IMR-90 (cell line): Measurements from ENCODE around the gene KLC4. TPM values are rescaled to one million over a fixed set of nuclear protein-coding genes. Genes with fewer than 3 reads are reported as not detected.

Experiments
- ATAC-seq: fragments of 200-7000 bp; cut with Tn5 transposase; 2 replicates; pipeline ENCODE4 v1.9.1; 2020; ENCODE audit warnings: low read depth, mild to moderate bottlenecking, moderate library complexity
- BruUV-seq: library from RNA; stranded (reverse); fragments of 400-500 nt; replicated peaks from 2 replicates; lab custom pipeline; 2021; lab: Mats Ljungman, UMichigan
- CTCF ChIA-PET: fragments of 300-600 bp; formaldehyde crosslinking; extraction: SDS; loops from one replicate; lab custom pipeline; 2021; ENCODE audit warnings: antibody characterized with exemption; lab: Yijun Ruan, JAX
- POLR2A ChIA-PET: fragments of 300-600 bp; sonication (Branson Sonifier 250); formaldehyde crosslinking; loops from one replicate; lab custom pipeline; 2022; ENCODE audit warnings: antibody characterized with exemption; ENCODE audit not compliant: unreplicated experiment; lab: Charles Lee
- DNase-seq: peaks from one replicate; pipeline ENCODE4 v3.0.0; 2013
- H2AFZ ChIP-seq: replicated peaks from 2 replicates; pipeline ENCODE3; 2013; ENCODE audit warnings: low read length, mild to moderate bottlenecking; ENCODE audit not compliant: poor library complexity
- H2AK5ac ChIP-seq: 2 replicates; pipeline ENCODE4 v1.6.1; 2013; ENCODE audit warnings: low read depth, low read length, inconsistent platforms
- H2AK9ac ChIP-seq: replicated peaks from 2 replicates; pipeline ENCODE3; 2013; ENCODE audit warnings: mild to moderate bottlenecking, low read depth, low read length, moderate library complexity; ENCODE audit not compliant: poor library complexity
- H2BK120ac ChIP-seq: 2 replicates; pipeline ENCODE4 v1.6.1; 2013; ENCODE audit warnings: low read depth, low read length, inconsistent platforms
- H2BK15ac ChIP-seq: 3 replicates; pipeline ENCODE4 v1.6.1; 2013; ENCODE audit warnings: low read depth, low read length, inconsistent platforms
- H2BK20ac ChIP-seq: 2 replicates; pipeline ENCODE4 v1.6.1; 2013; ENCODE audit warnings: low read depth, mild to moderate bottlenecking, inconsistent platforms, low read length, moderate library complexity
- H2BK5ac ChIP-seq: 2 replicates; pipeline ENCODE4 v1.6.1; 2013; ENCODE audit warnings: mild to moderate bottlenecking, low read depth, low read length, inconsistent platforms; ENCODE audit not compliant: poor library complexity, severe bottlenecking
- H3K14ac ChIP-seq: replicated peaks from 2 replicates; pipeline ENCODE4 v1.6.1; 2013; ENCODE audit warnings: low read depth, low read length, inconsistent platforms
- H3K18ac ChIP-seq: 2 replicates; pipeline ENCODE4 v1.6.1; 2013; ENCODE audit warnings: low read depth, low read length, control low read depth
- H3K23ac ChIP-seq: 2 replicates; pipeline ENCODE4 v1.6.1; 2013; ENCODE audit warnings: low read depth, low read length, inconsistent platforms
- H3K27ac ChIP-seq: 2 replicates; pipeline ENCODE4 v1.5.1; 2013; ENCODE audit warnings: mild to moderate bottlenecking, control low read depth, low read length; ENCODE audit not compliant: insufficient read depth
- H3K27me3 ChIP-seq: 2 replicates; pipeline ENCODE4 v1.6.1; 2013; ENCODE audit warnings: low read length; ENCODE audit not compliant: control insufficient read depth, insufficient read depth
- H3K36me3 ChIP-seq: 2 replicates; pipeline ENCODE4 v1.6.1; 2013; ENCODE audit warnings: low read length, mixed read lengths; ENCODE audit not compliant: control insufficient read depth, insufficient read depth
- H3K4ac ChIP-seq: 2 replicates; pipeline ENCODE4 v1.6.1; 2013; ENCODE audit warnings: low read depth, low read length, inconsistent platforms
- H3K4me1 ChIP-seq: 2 replicates; pipeline ENCODE4 v1.6.1; 2013; ENCODE audit warnings: low read length, mixed read lengths; ENCODE audit not compliant: control insufficient read depth, insufficient read depth
- H3K4me2 ChIP-seq: 2 replicates; pipeline ENCODE4 v1.6.1; 2013; ENCODE audit warnings: low read depth, mild to moderate bottlenecking, control low read depth, low read length, moderate library complexity
- H3K4me3 ChIP-seq: 2 replicates; pipeline ENCODE4 v1.5.1; 2013; ENCODE audit warnings: low read depth, mild to moderate bottlenecking, control low read depth, low read length, moderate library complexity; ENCODE audit not compliant: insufficient read depth
- H3K56ac ChIP-seq: 2 replicates; pipeline ENCODE4 v1.6.1; 2013; ENCODE audit warnings: low read length, inconsistent platforms; ENCODE audit not compliant: insufficient read depth; ENCODE audit errors: extremely low read depth
- H3K79me1 ChIP-seq, 2 experiments: 2 replicates each; pipeline ENCODE4 v1.6.1; 2013; ENCODE audit warnings: low read length in 2 of 2, inconsistent platforms in 1 of 2, low read depth in 1 of 2
- H3K9ac ChIP-seq: 2 replicates; pipeline ENCODE4 v1.6.1; 2013; ENCODE audit warnings: low read depth, low read length, control low read depth
- H3K9me1 ChIP-seq: 2 replicates; pipeline ENCODE4 v1.6.1; 2013; ENCODE audit warnings: low read length, inconsistent platforms; ENCODE audit not compliant: insufficient read depth
- H3K9me3 ChIP-seq: 2 replicates; pipeline ENCODE4 v1.6.1; 2013; ENCODE audit warnings: low read length; ENCODE audit not compliant: control insufficient read depth, insufficient read depth
- H4K20me1 ChIP-seq: 2 replicates; pipeline ENCODE4 v1.6.1; 2013; ENCODE audit warnings: low read length, inconsistent platforms; ENCODE audit not compliant: insufficient read depth
- H4K5ac ChIP-seq: 2 replicates; pipeline ENCODE4 v1.6.1; 2013; ENCODE audit warnings: mild to moderate bottlenecking, low read depth, low read length, control low read depth
- H4K8ac ChIP-seq, 2 experiments: 2 replicates each; pipeline ENCODE4 v1.6.1; 2013; ENCODE audit warnings: low read depth in 2 of 2, low read length in 2 of 2, control low read depth in 1 of 2, inconsistent platforms in 1 of 2
- H4K91ac ChIP-seq: 2 replicates; pipeline ENCODE4 v1.6.1; 2013; ENCODE audit warnings: low read depth, low read length, inconsistent platforms; ENCODE audit not compliant: insufficient read depth
- BHLHE40 ChIP-seq: fragments of 150-350 bp; IDR thresholded peaks from 2 replicates; pipeline ENCODE4 v1.6.1; 2016; ENCODE audit warnings: mild to moderate bottlenecking, low read depth, low read length
- CEBPB ChIP-seq: IDR thresholded peaks from 2 replicates; pipeline ENCODE4 v1.6.1; 2012; ENCODE audit warnings: low read depth, low read length, improper control_type of control experiment
- CHD1 ChIP-seq: IDR thresholded peaks from 2 replicates; pipeline ENCODE4 v1.6.1; 2012; ENCODE audit warnings: low read depth, low read length, improper control_type of control experiment
- CTCF ChIP-seq: conservative IDR thresholded peaks from 2 replicates; pipeline ENCODE4 v1.5.1; 2012; ENCODE audit warnings: mild to moderate bottlenecking, low read depth, low read length, improper control_type of control experiment
- FOS ChIP-seq: fragments of 150-350 bp; IDR thresholded peaks from 2 replicates; pipeline ENCODE4 v1.6.1; 2016; ENCODE audit warnings: low read depth, low read length
- MAFK ChIP-seq: IDR thresholded peaks from 2 replicates; pipeline ENCODE4 v1.6.1; 2012; ENCODE audit warnings: low read depth, low read length, improper control_type of control experiment
- MAZ ChIP-seq: IDR thresholded peaks from 2 replicates; pipeline ENCODE4 v1.6.1; 2012; ENCODE audit warnings: low read depth, mild to moderate bottlenecking, low read length, improper control_type of control experiment, moderate library complexity, borderline replicate concordance
- MXI1 ChIP-seq: IDR thresholded peaks from 2 replicates; pipeline ENCODE4 v1.6.1; 2012; ENCODE audit warnings: low read depth, mild to moderate bottlenecking, low read length, moderate library complexity, borderline replicate concordance
- NFE2L2 ChIP-seq: fragments of 150-350 bp; IDR thresholded peaks from 2 replicates; pipeline ENCODE4 v1.6.1; 2016; ENCODE audit warnings: low read depth, mild to moderate bottlenecking, low read length
- POLR2A ChIP-seq: IDR thresholded peaks from 2 replicates; pipeline ENCODE4 v1.6.1; 2012; ENCODE audit warnings: mild to moderate bottlenecking, low read depth, low read length
- RAD21 ChIP-seq: IDR thresholded peaks from 2 replicates; pipeline ENCODE4 v1.6.1; 2012; ENCODE audit warnings: low read length, improper control_type of control experiment
- RCOR1 ChIP-seq: IDR thresholded peaks from 2 replicates; pipeline ENCODE4 v1.6.1; 2012; ENCODE audit warnings: mild to moderate bottlenecking, low read length, improper control_type of control experiment; ENCODE audit not compliant: insufficient replicate concordance
- RFX5 ChIP-seq: IDR thresholded peaks from 2 replicates; pipeline ENCODE4 v1.8.0; 2012; ENCODE audit warnings: low read depth, mild to moderate bottlenecking, low read length, moderate library complexity
- SMC3 ChIP-seq: fragments of 150-350 bp; IDR thresholded peaks from 2 replicates; pipeline ENCODE4 v1.6.1; 2016; ENCODE audit warnings: low read depth, mild to moderate bottlenecking, antibody characterized with exemption, low read length, moderate library complexity
- USF2 ChIP-seq: fragments of 150-350 bp; IDR thresholded peaks from 2 replicates; pipeline ENCODE4 v1.6.1; 2017; ENCODE audit warnings: mild to moderate bottlenecking, antibody characterized with exemption, low read length, low read depth
- WGBS, 2 experiments: methylation state at CpG; one replicate each; pipeline versions ENCODE4 v1.1.5 to v1.1.7; 2013; ENCODE audit warnings: missing lambda C conversion rate in 2 of 2; ENCODE audit not compliant: insufficient read length in 1 of 2; ENCODE audit errors: extremely low coverage in 2 of 2; 5-methylcytosine and 5-hydroxymethylcytosine counted together
- dilution Hi-C: fragments of 300-500 bp; cut with HindIII; formaldehyde crosslinking; loops from one replicate; pipeline ENCODE4 v1.14.3; 2018; ENCODE audit warnings: low sequenced_read_pairs; ENCODE audit not compliant: unreplicated experiment
- in situ Hi-C: fragments of 300-500 bp; cut with MboI; formaldehyde crosslinking; loops from 3 replicates; pipeline ENCODE4 v1.14.3; 2019; ENCODE audit warnings: low sequenced_read_pairs, inconsistent platforms, mixed read lengths
- intact Hi-C: fragments of 100-400 bp; cut with micrococcal nuclease; formaldehyde crosslinking; loops from 2 replicates; pipeline ENCODE4 v1.10.0; 2022
- polyA plus RNA-seq, 3 experiments: library from polyadenylated mRNA; depleted of rRNA; stranded (reverse); fragments of >200 nt; gene quantifications; 2 replicates each; pipeline ENCODE4 v1.2.3, GENCODE V29; 2012; ENCODE audit warnings: low replicate concordance in 1 of 3
- total RNA-seq: library from RNA; depleted of rRNA; stranded (reverse); fragments of >200 nt; gene quantifications from 2 replicates; pipeline ENCODE4 v1.2.3, GENCODE V29; 2012
- TF ChIP-seq, protein P1 (sequence below): fragments of 150-350 bp; IDR thresholded peaks from 2 replicates; pipeline ENCODE4 v1.6.1; 2016; ENCODE audit warnings: low read depth, mild to moderate bottlenecking, low read length, moderate library complexity, borderline replicate concordance

KLC4 gene
- total and polyA plus RNA-seq, 2 of the 4 experiments (the other 2 are of a cell fraction) = 10.9 to 13.0 TPM

GRCh38 chr6:43089467-43089866, 30.0 kb downstream of the KLC4 start:
- Histone ChIP-seq H3K27ac (peak overlapping the region; percentile 65; the same call in 1 of the 2 replicates), H3K9me1 (peaks cover 13% of the 10 kb centered on the region), H3K18ac (peak overlapping the region; percentile 22; the same call in 1 of the 2 replicates), H2BK15ac (no peak overlapping the region), H4K91ac (no peak overlapping the region), H3K4me2 (peak overlapping the region; percentile 3; the same call in 1 of the 2 replicates), H3K4ac (peak overlapping the region; percentile 31), H2BK5ac (peak overlapping the region; percentile 25), H3K27me3 (no peaks in the 10 kb centered on the region), H2AK9ac (no peak overlapping the region), H4K20me1 (peaks cover 70% of the 10 kb centered on the region), H4K8ac (peak overlapping the region in 1 of 2 experiments; percentile 72; a peak in 2 of 4 replicates), H3K14ac (0 out of 2 replicates have a peak overlapping the region, but pooled peaks have one; percentile 18), H3K4me3 (no peak overlapping the region), H2BK20ac (no peak overlapping the region), H3K36me3 (no peaks in the 10 kb centered on the region), H2AK5ac (peak overlapping the region; percentile 33), H2BK120ac (no peak overlapping the region), H3K9me3 (no peaks in the 10 kb centered on the region), H3K23ac (0 out of 2 replicates have a peak overlapping the region, but pooled peaks have one; percentile 3), H2AFZ (no peak overlapping the region), H3K4me1 (peaks cover 32% of the 10 kb centered on the region), H3K79me1 (peaks cover 42 to 92% of the 10 kb centered on the region in 2 experiments), H3K56ac (no peak overlapping the region), H3K9ac (0 out of 2 replicates have a peak overlapping the region, but pooled peaks have one; percentile 12), H4K5ac (0 out of 2 replicates have a peak overlapping the region, but pooled peaks have one; percentile 26)
- in situ Hi-C loops (no loop called here), dilution Hi-C loops (no loop called here), intact Hi-C loops (no loop called here)
- no CpG with 5 or more reads among the region's 4 CpGs for WGBS, 2 experiments
- TF ChIP-seq CHD1 (no peak), RAD21 (no peak), MAZ (no peak), CEBPB (no peak), MXI1 (no peak), NFE2L2 (no peak), SMC3 (no peak), FOS (no peak), RFX5 (no peak), CTCF (no peak), MAFK (no peak), USF2 (no peak), POLR2A (no peak), RCOR1 (no peak), BHLHE40 (no peak)
- TF ChIP-seq, protein P1, sequence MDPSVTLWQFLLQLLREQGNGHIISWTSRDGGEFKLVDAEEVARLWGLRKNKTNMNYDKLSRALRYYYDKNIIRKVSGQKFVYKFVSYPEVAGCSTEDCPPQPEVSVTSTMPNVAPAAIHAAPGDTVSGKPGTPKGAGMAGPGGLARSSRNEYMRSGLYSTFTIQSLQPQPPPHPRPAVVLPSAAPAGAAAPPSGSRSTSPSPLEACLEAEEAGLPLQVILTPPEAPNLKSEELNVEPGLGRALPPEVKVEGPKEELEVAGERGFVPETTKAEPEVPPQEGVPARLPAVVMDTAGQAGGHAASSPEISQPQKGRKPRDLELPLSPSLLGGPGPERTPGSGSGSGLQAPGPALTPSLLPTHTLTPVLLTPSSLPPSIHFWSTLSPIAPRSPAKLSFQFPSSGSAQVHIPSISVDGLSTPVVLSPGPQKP = no peak
- BruUV-seq = no TSS peak
- DNase-seq (no peak), ATAC-seq (no peak)
- ChIA-PET POLR2A (no interaction called here), CTCF (no interaction called here)
